Measurements from ENCODE around the gene COA3. TPM values are rescaled to one million over a fixed set of nuclear protein-coding genes. Genes with fewer than 3 reads are reported as not detected.
A peak's percentile ranks its signal among the peaks of the same experiment; 100 is the strongest.

The COA3 gene
- total and polyA plus RNA-seq, 12 donors, result 55.6 to 231 (median 87.0) TPM

DNA sequence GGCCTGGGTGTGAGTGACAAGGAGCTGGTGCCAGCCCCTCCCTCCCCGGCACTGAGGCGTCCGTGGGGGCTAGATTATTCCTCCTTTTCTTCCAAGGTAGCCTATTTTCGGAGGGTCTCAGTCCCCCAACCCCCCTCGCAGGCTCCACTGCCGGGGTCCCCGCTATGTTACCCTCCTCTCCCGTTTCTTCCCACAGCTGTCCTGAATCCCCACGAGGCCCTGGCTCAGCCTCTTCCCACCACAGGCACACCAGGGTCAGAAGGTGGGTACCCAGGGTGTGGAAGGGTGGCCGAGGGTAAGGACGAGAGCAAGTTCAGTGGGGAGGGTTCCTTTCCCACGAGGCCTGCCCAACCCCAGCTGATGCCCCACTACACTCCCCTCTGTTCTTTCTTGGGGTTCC lies 36.9 kb downstream of the COA3 start:
- peak overlapping the region in 1 of 5 donors; percentile 59 for H3K27ac ChIP-seq
- peak overlapping the region in 2 of 4 donors; percentile 13 to 59 for H3K4me3 ChIP-seq
- H3K4me1 ChIP-seq (replicated peaks in 1 of 2), result peaks cover 9 to 17% of the 10 kb centered on the region in 2 donors
- DNase-seq, result no peak
- H3K27me3 ChIP-seq, result no peaks in the 10 kb centered on the region
- TF ChIP-seq, protein P1, sequence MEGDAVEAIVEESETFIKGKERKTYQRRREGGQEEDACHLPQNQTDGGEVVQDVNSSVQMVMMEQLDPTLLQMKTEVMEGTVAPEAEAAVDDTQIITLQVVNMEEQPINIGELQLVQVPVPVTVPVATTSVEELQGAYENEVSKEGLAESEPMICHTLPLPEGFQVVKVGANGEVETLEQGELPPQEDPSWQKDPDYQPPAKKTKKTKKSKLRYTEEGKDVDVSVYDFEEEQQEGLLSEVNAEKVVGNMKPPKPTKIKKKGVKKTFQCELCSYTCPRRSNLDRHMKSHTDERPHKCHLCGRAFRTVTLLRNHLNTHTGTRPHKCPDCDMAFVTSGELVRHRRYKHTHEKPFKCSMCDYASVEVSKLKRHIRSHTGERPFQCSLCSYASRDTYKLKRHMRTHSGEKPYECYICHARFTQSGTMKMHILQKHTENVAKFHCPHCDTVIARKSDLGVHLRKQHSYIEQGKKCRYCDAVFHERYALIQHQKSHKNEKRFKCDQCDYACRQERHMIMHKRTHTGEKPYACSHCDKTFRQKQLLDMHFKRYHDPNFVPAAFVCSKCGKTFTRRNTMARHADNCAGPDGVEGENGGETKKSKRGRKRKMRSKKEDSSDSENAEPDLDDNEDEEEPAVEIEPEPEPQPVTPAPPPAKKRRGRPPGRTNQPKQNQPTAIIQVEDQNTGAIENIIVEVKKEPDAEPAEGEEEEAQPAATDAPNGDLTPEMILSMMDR (IDR thresholded peaks at IDR 0.05), result no peak
- TF ChIP-seq POLR2A (IDR thresholded peaks at IDR 0.05), result no peak
- WGBS, 4 donors, result 26 to 38% (median 32%) methylated on average over 7 to 12 of the region's 12 CpGs
- no peaks in the 10 kb centered on the region for H3K9me3 ChIP-seq (replicated peaks in 1 of 3)
- intact Hi-C loops (cut with DNase I), result loop anchor here (5.0 kb wide), 1 partner anchor 39 kb away; no protein-coding TSS in a partner anchor
- no peaks in the 10 kb centered on the region for H3K36me3 ChIP-seq (replicated peaks in 1 of 2)

DNA sequence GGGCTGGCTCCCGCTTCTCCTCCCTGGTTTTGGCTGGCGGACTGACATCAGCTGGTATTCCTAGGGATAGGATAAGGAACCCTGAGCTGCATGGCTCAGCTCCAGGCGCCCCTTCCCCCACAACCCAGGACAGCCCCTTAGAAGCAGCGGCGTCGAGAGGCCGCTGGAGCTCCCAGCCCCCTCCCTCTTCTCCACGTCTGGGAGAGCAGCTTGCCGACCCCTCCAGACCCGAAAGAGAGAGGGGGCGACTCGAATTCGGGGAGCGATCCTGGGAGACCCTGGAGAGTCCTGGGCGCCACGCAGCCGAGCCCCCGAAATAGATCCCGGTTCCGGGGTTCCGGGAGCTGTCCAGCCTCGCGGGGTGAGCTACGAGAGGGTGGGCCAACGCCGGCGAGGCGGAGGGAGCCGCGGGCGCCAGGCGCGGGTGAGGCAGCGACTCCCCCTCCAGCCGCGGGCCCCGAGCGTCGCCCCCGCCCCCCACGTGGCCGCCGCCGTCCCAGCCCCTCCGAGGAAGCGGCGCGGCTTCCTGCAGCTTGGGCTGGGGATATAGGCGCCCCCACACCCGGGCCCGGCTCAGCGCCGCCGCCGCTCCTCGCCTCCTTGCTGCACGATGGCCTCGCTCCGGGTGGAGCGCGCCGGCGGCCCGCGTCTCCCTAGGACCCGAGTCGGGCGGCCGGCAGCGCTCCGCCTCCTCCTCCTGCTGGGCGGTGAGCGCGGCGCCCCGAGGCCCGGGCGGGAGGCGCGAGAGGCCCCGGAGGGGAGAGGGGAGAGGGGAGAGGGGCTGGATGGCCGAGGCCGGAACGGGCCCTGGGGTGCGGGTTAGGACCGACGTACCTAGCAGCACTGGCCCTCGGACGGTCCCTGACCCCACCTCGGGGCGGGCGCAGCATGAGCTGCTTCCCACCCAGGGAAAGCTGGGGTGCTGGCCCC lies 37.6 kb downstream of the COA3 start, which contains the start of gene RAMP2:
TSS of gene RAMP2 (plus strand) at position 576 of the 930 bp plus-strand sequence. CDS start at position 611, 35 bp downstream.
- 2 to 50% (median 16%) methylated on average over 2 to 90 of the region's 92 CpGs for WGBS, 4 donors
- DNase-seq, result peak in 2 of 7 donors; percentile 32 to 41
- Histone ChIP-seq H3K36me3 (replicated peaks in 1 of 2) (no peaks in the 10 kb centered on the region), H3K27me3 (no peaks in the 10 kb centered on the region), H3K4me1 (replicated peaks in 1 of 2) (peaks cover 9 to 17% of the 10 kb centered on the region in 2 donors), H3K27ac (peak within 1 kb of the TSS in 1 of 5 donors; percentile 59), H3K4me3 (peak within 1 kb of the TSS in 2 of 4 donors; percentile 13 to 59), H3K9me3 (replicated peaks in 1 of 3) (no peaks in the 10 kb centered on the region)
- no peak for TF ChIP-seq POLR2A (IDR thresholded peaks at IDR 0.05)
- TF ChIP-seq, protein P1 (IDR thresholded peaks at IDR 0.05), result no peak
- intact Hi-C loops (cut with DNase I), result loop anchor here (5.0 kb wide), 1 partner anchor 39 kb away; no protein-coding TSS in a partner anchor

DNA sequence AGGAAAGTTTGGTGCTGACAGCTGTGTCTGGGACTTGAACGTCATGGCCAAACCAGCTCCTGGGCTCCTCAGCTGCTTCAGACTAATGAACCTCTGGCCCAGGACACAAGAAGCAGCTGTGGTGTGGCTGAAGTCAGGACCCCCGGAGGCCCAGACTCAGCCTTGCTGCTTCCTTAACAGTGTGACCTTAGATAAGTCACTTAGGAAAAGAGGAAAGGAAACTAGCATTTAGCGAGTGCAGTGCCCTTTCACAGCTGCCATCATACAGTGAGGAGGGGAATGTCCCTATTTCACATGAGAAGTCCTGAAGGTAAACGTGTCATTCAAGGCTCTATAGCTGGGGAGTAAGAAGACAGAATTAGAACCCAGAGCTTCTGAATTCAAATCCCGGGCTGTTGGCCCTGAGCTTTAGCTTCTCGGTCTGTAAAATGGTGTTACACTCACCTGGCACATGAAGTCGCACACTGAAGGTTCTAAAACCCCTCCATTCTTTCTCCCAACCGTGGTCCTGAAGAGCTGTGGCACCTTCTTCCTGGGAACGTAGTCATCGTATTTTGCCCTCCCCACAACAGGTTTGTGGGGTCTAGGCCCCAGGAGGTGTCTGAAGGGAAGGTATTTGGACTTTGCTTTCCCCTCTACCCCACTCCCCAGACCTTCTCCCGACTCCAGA lies 38.4 kb downstream of the COA3 start:
- 43 to 51% (median 47%) methylated on average over 10 to 11 of the region's 11 CpGs for WGBS, 4 donors
- peaks cover 9 to 17% of the 10 kb centered on the region in 2 donors for H3K4me1 ChIP-seq (replicated peaks in 1 of 2)
- H3K36me3 ChIP-seq (replicated peaks in 1 of 2), result no peaks in the 10 kb centered on the region
- no peaks in the 10 kb centered on the region for H3K27me3 ChIP-seq
- DNase-seq, result no peak
- intact Hi-C loops (cut with DNase I), result loop anchor here (5.0 kb wide), 1 partner anchor 38 kb away; no protein-coding TSS in a partner anchor
- H3K27ac ChIP-seq, result no peak overlapping the region
- H3K9me3 ChIP-seq (replicated peaks in 1 of 3), result no peaks in the 10 kb centered on the region
- TF ChIP-seq POLR2A (IDR thresholded peaks at IDR 0.05), result no peak
- TF ChIP-seq, protein P1 (IDR thresholded peaks at IDR 0.05), result no peak
- H3K4me3 ChIP-seq, result peak overlapping the region in 1 of 4 donors; percentile 59

DNA sequence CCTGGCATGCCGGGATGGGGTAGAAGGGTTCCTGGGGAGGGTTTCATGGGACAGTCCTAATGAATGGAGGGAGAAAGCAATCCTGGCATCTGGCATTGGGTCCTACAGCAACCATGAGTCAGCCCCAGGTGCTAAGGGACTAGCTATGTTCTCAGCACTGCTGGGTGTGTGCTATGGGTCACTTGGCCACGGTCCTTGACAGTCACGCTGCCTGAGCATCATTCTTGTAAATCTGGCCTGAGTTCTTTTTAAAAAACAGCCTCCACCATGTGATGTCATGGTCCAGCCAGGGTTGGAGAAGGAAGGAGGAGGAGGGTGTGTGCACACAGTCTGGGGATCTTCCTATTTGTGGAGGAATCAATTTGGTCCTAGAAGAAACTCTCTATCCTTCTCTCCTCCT lies 43.7 kb downstream of the COA3 start:
- DNase-seq, result no peak
- Histone ChIP-seq H3K4me3 (no peak overlapping the region), H3K4me1 (replicated peaks in 1 of 2) (peaks cover 0 to 6% of the 10 kb centered on the region in 2 donors), H3K27ac (no peak overlapping the region), H3K9me3 (replicated peaks in 1 of 3) (no peaks in the 10 kb centered on the region), H3K36me3 (replicated peaks in 1 of 2) (no peaks in the 10 kb centered on the region), H3K27me3 (no peaks in the 10 kb centered on the region)
- intact Hi-C loops (cut with DNase I), result no loop called here
- WGBS, 4 donors, result 69 to 80% (median 73%) methylated on average over 1 to 3 of the region's 3 CpGs
- TF ChIP-seq, protein P1 (IDR thresholded peaks at IDR 0.05), result no peak
- TF ChIP-seq POLR2A (IDR thresholded peaks at IDR 0.05), result no peak

Data from adrenal gland (tissue), 12 donors.